ENCODE measurements around the gene SLC49A4.

SLC49A4 gene

DNA sequence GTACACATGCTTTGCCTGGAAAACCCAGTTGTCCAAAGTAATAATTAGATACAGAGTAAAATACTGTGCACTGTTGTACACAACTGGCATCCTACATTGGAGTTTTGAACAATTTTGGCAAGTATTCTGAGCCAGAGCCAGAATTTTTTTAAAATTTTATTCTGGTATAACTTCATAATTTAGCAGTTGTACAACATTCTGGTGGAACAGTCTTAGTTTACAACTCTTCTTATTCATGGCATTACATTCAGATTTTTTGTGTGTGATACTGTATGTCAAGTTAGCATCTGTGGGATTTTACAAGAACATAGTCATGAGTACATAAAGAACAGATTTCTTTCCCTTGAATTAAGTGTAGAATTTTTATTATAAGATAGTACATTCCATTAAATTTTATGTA lies 67.5 kb downstream of the SLC49A4 start:
- no peak for DNase-seq

DNA sequence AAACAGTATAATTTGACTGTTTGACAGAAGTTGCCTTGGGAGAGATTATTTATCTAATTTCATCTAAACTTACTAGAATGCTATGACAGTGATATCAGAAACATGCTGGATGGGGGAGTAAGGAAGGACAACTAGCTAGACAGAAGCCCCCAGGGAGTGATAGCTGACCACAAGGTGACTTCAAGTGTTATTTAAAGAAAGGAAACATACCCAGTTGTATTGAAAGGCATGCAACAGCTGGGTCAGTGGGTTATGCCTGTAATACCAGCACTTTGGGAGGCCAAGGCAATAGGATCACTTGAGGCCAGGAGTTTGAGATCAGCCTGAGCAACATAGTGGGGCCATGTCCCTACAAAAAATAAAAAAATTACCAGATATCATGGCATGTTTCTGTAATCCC lies 69.6 kb downstream of the SLC49A4 start:
- no peak for DNase-seq

DNA sequence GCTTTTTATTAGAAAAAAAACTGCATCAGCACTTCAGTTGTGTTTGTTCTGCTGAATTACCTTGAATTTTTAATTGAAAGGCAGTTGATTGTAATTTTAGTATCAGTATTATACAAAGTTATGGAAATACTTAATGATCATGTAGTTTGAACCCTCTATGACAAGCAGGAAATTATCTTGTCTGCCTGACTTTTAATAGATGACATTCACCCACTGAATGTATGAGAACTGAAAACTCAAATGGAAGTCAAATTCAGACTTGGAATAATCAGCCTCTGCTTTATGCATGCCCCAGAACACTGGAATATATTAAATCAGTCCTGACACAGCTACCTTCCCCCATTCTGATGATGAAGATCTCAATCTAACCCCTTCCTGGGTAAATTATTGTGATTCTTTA lies 73.5 kb downstream of the SLC49A4 start:
- no peak for DNase-seq

DNA sequence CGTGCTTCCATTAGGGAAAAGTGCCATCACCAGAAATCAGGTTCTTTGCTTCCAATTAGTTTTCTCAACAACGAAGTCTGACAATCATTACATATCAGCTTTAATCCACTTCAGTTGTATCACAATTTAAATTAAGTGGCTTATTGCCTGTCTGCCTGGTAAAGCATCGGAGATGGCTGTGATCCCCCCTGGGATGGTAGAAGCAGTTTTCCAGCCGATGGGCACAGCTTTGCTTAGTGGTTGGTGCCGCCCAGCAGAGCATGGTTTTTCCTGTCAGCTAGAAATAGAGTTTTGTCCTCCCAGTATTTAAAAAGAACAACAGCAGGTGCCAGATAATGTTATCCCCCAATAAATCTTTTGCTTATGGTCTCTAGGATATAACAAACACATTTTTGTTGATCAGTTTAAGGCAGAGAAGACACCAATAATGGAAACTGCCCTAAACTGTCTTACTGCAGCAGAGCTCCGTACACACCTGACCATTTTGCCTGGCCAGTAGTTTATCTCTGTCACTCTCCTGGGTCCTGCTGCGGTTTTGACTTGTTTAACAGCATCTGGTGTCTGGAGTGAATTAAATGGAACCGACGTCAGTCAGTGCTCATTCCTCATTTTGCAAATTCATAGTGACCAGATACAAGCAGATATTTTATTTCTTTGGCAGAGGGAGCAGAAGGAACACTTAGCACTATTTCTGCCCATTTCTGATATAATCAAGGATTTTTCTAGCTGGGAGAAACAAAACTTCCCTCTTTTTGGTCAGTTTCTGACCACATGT lies 79.1 kb downstream of the SLC49A4 start:
- DNase-seq = no peak

DNA sequence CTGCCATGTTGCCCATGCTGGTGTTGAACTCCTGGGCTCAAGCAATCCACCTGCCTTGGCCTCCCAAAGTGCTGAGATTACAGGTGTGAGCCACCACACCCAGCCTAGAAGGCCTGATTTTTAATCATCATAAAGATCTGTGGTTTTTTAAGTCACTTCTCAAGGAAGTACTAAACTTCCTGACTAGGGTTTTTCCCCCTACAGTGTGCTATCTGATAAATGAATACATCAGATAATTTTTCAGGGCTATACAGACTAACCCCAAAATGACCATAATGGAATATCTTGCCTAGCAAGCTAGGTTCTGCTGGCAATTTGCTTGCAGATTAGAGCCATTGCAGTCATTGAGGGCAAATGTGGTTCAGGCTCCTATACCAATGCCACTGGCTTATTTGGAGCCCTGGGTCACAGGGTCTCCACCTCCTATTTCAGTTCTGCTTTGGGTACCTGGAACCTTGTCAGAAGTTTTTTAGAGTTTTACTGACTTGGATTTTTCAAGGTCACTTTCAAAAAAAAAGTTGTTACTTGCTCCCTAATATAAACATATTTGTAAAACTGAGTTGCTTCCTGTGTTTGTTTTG lies 80.8 kb downstream of the SLC49A4 start:
- no peak for DNase-seq

DNA sequence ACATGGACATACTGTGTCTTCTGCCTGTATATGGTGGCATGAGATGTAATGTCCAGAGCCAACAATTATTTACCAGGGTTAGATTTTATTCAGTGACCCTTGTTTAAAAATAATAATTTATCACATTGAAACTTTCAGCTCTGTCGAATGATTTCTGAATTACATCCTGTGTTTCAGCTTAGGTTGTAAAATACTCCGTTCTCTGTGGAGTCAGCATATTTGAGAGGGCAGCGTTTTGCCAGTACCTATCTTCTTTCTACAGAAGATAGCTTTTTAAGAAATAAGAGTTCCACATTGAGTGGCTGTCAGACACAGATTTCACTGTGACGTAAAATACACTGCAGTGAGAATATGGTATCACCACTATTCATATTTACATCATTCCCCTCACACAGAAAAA lies 85.3 kb downstream of the SLC49A4 start:
- DNase-seq = no peak

DNA sequence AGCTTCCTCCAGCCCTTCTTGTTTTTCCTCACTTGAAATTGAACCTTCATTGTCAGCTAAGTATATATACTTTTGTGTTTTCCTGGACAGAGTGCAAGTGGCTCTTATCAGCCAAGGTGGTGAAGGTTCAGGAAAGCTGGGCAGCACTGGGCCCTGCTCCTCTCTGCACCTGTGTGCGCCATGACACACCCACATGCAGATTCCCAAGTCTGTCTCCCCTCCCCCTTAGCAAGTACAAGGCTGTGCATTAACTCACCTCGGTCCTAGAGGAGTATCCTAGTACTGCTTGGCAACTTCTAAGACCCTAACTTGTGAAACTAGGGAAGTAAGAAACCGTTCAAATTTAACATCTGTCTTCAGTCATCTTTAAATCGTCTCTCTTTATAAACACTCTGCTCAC lies 85.8 kb downstream of the SLC49A4 start:
- DNase-seq = no peak

DNA sequence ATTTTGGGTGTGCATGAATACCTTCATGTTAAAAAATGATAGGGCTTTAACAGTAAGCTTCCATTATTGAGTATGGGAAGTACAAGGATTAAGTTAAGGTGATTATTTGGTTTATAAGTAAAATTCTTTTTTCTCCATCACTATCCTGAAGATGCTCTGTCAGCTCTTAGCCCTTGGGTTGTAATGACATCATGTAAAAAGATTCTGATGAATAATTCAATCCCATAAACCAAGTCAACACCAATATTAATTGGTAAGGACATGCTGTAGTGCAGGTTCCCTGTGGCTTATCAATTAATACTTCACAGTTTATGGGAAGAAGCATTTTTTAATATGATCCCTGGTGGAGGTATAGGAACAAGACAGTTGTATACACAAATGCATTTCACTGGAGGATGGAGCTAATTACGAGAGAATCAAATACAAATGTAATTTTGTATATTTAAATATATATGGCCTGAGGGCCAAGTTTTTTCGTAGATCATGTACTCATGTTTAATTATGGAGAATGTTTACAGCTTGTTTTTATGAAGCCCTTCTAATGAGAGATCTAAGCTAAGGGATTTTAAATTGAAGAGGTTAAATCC lies 87.6 kb downstream of the SLC49A4 start:
- DNase-seq = no peak

DNA sequence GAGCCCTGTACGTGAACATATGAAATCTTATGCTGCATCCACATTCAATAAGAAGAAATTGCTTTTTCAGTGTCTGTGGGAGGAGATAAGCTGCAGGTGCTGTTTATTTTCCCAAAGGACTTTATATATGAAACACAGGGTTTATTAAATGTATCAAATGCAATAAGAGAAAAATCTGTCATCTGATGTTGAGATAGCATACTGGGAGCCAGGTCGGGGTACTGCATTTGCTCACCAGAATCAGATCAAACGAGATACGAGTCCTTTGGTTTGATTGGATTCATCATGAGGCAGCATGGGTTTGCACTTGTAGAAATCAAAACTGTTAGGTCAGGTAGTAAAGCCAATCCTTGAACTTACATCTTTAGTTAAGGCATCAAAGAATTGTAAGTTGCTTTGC lies 91.4 kb downstream of the SLC49A4 start:
- no peak for DNase-seq

DNA sequence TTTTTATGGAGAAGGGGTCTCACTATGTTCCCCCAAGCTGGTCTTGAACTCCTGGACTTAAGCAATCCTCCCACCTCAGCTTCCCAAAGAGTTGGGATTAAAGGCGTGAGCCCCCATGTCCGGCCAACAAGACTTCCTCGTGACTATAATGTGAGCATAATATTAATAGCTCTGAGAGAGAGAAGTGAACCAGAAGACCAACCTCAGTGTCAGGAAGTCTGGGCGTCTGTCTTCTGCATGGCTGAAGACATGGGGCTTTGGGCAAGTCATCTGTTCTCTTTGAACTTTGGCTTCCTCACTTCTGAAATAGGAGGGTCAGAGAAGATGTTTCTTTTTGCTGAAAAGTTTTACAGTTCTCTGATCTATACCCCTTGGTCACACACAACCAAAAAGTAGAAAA lies 92.1 kb downstream of the SLC49A4 start:
- no peak for DNase-seq

DNA sequence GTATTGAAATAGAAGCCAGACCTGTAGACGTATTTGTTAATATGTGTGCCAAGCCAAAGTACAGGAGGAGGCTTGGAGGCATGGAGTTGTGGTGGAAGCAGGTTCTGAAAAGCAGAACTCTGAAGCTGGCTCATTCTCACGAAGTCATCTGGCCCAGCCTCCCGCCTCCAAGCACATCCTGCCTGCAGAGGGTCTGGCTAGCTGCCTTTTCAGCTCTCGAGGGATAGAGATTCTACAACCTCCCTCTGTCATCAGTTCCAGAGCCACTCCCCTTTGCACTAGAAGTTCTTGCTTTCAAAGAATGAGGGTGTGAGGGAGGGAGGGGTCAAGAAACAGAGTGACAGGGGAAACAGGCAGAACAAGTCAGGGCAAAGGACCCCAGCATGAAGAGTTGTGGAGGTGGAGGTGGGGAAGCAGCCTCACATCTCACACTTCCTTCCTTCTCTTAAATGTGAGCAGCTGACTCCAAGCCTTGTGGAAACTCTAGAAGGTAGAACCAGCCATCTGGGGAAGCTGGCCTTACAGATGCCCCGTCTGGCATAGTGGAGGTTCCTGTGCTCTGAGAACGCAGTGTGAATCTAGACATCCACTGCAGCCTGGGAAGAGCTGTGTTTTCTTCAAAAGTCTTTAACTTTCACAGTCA lies 95.3 kb downstream of the SLC49A4 start:
- DNase-seq = no peak

DNA sequence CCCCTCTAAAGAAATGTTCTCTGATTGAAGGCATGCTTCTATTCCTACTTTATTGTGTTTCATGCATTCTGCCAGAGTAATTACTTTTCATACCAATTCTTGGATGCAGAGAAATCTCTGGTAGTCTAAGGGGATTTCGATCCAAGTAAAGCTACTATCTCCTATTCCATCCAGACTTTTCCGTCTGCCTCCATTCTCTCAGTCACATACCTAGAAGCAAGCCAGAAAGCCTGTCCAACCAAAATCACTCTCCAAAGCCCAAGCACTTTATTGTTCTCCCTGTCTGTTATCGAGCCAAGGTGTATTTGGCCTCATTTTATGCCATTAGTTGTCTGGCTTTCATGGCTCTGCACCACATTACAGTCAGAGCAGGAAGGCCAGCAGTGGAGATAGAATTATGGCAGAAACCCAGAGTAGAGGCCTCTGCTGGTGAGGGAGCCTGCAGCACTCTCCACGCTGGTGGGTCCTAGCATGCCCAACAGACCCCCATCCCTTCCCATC lies 95.9 kb downstream of the SLC49A4 start:
- no peak for DNase-seq

DNA sequence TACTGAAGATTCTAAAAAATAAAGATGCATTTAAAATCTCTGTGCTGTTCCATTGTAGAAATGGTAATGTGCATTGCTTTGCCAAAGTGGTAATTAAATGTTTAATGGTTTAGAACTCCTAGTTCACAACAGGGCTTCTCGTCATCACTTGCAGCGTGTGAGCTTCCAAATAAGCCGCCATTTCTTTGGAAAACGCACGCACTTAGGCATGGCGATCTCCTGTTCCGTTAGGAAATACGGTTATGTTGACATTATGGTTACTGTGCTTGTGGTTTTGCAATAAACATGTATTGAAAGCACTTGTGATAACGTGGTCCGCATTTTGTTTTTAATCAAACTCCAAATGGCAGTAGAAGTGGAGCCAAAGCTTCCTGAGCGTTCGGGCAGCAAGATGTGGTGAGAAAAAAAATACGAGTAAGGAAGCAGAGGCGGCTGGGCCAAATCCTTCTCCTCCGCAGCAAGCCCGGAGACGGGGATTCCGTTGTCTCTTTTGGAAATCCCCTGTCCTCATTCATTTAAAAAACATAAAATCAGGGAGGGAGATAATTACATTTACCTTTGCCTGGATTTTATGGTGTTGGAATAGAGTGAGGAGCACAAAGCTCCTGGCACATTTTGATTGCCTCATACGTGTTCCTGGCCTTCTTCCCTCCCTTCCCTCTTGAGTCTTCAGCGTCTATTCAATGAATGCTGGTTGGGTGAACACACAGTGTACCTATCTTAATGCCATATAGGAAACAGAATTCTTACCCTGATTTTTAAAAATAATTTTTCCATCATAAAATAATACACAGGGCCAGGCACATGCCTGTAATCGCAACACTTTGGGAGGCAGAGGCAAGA lies 97.5 kb downstream of the SLC49A4 start:
- DNase-seq = no peak

DNA sequence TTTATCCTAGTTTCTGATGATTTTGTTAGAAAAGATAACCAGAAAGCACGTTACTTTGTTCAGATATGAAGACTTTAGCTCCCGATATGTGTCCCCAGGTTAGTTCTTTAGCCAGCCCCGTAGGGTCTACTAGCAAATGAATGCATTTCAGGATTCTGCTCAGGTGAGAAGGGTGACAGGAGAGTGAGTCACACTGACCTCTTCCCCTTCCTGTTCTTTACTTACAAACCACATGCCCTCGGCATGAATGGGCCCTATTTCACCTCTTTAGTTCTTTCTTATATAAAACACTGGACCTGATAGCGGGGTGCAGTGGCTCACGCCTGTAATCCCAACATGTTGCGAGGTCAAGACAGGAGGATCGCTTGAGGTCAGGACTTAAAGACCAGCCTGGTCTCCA lies 98.4 kb downstream of the SLC49A4 start:
- DNase-seq = no peak

DNA sequence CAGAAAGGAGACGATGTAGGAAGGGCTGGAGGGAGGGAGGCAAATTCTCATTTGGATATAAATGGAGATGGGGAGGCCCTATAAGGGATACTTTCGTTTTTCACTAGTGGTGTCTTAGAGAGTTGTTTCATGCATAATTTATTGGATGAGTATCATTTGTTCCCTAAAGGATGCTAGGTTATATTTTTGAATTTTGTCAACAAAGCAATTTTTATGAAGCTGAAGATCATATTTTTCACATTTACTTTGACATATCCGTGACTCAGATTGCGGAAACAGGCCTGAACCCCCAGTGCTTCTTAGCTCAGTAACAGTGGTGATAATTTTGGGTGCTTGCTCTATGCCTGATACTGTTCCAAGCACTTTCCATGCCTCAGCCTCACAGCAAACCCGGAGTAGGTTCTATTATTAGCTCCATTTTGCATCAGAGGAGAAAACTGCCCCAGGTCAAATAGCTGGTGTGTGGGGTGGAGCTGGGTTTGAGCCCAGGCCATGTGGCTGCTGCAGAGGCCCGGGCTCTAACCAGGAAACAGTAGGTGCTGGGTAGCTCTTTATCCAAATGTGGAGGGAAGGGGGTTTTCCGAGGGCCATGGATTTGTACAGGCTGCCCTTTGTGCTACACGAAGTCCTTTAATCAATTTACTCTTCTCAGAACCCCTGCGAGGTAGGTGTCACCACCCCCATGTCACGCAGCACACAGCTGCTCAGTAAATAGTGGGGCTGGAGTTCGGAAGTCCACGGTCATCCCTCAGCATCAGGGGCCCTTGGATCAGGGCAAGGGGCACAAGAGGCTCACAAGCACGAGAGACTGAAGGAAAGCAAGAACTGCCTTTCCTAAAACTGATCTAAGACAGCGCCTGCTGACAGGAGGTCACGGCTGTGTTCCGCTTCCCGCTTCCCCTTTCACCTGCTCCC lies 99.1 kb downstream of the SLC49A4 start:
- no peak for DNase-seq

DNA sequence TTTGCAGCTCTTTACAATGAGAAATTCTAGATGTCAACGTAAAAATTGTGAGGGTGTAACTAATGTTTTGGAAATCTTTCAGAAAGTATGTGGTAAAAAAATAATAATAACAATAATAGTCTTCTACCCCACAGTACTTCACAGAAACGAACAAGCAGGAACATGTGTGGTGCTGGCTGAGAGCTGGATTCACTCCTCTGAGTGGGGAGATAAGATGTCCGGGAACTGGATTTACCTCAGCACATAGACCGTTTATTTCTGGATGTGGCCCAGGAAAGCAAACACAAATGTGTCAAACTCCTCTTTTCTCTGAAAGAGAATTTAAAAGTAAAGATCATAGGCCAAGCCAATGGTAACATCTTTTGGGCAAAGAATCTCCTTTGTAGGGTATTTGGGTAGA lies 103.4 kb downstream of the SLC49A4 start:
- DNase-seq = no peak

DNA sequence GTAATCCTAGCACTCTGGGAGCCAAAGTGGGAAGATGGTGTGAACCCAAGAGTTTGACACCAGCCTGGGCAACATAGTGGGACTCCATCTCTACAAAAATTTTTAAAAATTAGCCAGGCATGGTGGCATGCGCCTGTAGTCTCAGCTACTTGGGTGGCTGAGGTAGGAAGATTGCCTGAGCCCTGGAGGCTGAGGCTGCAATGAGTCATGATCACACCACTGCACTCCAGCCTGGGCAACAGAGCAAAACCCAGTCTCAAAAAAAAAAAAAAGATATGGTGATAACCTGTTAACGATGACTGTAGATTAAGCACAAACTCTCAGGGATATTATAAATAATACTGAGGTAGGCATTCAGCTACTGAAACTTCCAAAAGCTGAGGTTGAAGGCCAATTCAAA lies 107.5 kb downstream of the SLC49A4 start:
- DNase-seq = no peak

DNA sequence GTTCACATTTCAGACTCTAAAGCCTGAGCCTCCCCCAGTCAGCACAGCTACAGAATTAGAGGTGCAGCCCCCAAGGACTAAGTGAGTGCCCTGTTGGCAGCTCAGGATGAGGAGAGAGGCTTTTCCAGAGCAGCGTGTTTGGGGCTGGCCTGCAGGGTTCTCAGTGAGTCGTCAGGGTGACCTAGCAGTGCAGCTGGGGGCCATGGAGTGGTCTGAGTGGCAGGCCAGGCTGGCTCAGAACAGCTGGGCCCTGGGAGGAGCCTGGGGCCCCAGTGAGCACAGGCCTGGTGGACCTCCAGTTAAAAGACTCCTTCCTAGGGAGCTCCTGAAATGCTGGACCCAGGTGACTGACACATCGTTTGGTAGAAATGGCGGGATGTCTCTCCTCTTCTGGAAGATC lies 108.3 kb downstream of the SLC49A4 start:
- no peak for DNase-seq

DNA sequence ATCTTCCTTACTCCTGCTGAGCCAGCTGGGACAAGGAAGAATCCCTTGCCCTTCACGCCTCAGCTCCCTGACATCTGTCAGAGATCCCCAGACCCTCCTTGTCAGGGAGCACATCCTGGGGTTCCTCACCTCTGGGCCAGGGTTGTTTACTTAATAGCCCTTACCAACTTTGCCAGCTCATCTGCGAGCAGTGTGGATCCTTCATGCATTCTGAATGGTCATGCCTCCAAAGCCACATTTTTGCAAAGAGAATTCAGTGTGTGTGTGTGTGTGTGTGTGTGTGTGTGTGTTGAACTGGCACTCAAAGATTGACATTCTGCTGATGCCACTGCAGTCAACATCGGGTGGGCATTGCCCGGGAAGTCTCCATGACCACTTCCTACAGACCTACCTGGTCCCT lies 112.6 kb downstream of the SLC49A4 start:
- DNase-seq = no peak

DNA sequence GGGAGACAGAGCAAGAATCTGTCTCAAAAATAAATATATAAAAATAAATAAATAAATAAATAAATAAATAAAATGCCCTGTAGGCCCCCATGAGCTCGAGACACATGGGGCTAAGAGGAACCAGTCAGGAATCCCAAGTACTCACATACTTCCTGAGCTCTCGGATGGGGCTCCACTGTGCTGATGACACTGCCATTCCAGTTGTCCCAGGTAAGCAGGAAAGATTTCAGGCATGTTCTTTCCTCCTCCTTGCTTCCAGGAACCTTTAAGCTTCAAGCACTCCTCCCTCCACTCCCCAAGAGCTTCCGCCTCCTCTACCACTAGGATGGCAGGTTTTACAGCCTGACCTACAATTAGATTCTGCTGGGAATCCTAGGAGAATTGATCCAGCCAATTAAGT lies 113.4 kb downstream of the SLC49A4 start:
- DNase-seq = no peak

DNA sequence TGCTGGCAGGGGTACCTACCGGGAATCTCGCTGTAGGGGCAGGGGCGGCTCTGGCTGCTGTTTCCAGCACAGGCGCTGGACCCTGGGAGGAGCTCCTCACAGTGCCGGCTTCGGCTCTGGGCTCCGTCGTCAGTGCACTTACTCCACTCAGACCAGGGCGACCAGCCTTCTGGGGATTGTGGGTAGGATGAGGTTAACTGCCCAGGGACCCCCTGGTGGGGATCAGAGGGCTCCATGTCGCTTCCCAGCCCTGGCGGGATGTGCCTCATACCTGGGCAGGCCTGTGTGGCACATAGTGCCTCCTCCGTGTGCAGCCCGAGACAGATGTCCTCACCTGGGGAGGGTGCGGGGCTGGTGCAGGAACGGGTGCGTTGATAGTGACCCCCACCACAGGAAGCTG lies 117.0 kb downstream of the SLC49A4 start:
- no peak for DNase-seq

All from stimulated activated CD4-positive, alpha-beta T cell treated with anti-CD3 and anti-CD28 coated beads, Interleukin-2, amount 100 ng/mL, for 48 hours (primary cell).